ENCODE data around the gene RABGAP1L. TPM values are rescaled to one million over a fixed set of nuclear protein-coding genes. Genes with fewer than 3 reads are reported as not detected.
"Not testable (repeated sequence)": the region's sequence is repeated elsewhere in the genome, so short reads cannot be mapped to it uniquely, and the experiment has no call there.

The RABGAP1L gene
- total RNA-seq, 1 experiment from 2014 or later, result 18.7 TPM

DNA sequence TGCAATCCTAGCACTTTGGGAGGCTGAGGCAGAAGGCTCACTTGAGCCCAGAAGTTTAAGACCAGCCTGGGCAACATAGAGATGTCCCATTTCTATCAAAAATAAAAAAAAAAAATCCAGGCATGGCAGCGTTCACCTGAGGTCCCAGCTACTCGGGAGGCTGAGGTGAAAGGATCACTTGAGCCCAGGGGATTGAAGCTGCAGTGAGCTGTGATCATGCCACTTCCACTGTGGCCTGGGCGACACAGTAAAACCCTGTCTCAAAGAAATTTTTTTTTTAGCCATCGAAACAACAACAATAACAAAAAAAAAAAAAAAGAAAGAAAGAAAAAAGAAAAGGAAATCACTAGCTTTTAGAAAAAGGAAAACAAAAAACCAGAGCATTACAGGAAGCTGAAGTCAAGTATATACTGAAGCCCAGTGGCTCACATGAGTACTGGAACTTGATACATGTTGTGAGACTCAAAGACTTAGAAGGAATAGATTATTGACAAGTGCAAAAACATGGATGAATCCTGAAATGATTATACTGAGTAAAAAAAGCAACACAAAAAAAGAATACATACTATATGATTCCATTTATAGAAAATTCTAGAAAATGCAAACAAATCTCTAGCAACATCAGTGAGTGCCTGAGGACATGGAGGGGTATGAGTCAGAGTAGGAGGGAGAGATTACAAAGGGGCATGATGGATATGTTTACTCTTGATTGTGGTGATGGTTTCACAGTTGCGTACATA is 6.1 kb upstream of the RABGAP1L start:
- peak; percentile 68 for DNase-seq (ENCODE audit: low read depth)

DNA sequence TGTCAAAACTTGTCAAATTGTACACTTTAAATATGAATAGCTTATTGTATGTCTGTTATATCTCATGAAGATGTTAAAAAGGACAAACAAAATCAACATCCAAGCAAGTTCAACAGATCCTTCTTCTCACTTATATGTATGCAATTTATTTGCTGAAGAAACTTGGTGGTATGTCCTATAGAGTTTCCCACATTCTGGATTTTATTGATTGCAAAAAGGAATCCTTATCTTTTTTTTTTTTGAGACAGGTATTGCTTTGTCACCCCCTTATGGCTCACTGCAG is 5.6 kb upstream of the RABGAP1L start:
- no peak for DNase-seq (ENCODE audit: low read depth)

DNA sequence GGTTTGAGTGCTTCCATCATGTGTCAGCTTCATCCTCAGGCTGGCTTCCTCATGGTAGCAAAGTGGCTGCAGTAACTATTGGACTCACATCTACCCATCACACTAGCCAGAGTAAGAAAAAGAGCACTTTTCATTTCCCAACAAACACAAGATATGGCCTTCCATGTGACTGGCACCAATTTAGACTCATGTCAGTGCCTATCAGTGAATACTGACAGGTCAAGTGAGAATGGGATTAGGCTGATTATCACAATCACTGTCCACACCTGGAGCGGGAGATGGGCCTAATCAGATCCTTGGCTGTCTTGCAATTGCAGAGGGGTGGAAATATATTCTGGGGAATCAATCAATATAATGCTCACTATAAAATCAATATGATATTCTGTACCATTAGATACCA is 2.9 kb upstream of the RABGAP1L start:
- no peak for DNase-seq (ENCODE audit: low read depth)

DNA sequence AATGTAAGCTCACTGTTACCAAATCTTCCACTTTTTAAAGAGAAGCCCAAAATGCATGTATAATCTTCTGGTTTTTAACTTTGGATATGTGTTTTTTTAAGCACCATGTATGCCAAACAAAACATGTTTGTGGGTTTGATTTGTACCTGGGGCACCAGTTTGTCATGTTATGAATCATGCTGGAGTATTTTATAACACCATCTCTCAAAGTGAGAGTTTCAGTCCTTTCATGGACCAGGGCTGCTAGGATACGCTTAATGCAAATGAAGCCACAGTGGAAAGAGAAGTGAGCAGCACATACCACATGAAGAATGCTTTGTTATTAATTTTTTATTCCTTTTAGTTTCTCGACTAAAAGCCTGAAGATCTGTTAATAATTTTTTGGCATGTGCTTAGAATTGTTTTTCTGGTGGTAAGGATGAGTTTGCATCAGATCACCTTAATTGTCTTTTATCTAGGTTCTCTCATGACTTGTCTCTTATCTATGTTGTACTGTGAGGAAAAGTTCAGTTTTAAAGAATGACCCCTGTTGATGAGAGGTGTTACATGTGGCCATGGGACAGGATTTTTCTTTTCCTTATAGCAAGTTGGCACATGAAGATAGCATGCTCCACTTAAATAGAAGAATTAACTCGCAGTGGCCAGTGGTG is 2.0 kb upstream of the RABGAP1L start:
- DNase-seq (ENCODE audit: low read depth), result peak; percentile 51

DNA sequence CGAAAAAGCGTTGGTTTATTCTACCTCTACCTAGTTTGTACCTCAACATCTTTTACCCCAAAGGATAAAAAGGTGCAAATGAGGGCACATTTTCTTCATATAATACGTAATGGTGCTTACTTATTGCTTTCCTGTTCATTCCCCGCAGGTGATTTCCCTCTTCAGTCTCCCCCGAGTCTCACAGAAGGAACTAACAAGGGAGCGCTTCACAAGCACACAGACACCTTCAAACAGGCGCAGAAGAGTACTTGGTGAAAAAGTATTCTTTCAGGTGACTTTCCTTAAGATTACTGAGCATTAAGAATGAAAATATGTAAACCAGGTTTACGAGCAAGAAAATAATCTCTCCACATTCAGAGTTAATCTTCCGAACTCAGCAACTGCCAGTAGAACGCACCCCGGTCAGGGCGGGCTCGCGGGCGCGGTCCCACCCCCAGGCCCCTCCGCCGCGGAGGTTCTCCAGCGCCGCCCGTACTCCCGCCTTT is 511 bp upstream of the RABGAP1L start:
- no peak for DNase-seq (ENCODE audit: low read depth)

DNA sequence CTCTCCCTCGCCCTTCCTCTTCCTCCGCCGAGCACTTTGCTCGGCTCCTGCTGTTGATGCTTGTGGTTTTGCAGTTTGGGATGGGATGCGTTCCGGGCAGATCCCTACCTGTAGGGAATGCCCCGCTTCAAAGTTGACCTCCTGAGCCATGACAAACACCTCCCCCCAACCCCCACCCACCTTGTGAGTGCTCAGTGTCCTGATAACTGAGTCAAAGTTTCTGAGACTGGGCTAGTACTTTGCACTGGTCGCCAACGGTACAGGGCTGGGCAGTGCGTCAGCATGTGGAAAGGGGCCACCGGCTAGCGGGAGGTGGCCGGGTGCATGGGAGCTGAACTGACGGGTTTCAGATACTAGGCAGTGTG is 771 bp downstream of the RABGAP1L start:
- DNase-seq (ENCODE audit: low read depth), result peak; percentile 55

DNA sequence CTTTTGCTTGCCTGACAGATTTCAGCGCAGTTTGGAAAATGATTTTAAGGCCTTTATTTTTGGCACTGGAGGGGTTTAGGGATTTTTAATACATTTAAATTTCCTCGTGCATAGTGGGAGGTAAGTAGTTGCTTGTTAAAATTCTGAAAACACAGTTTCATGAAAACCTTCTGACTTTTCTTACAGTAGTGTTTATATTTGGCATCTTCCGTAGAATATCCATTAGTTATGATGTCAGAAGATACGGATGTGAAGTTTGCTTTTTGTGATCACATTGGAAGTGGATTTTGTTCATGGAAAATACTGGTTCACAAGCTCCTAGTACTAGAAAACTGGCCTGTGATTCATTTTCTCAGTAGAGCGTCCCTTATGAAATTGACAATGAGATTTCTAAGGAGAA is 1.3 kb downstream of the RABGAP1L start:
- DNase-seq (ENCODE audit: low read depth), result no peak

DNA sequence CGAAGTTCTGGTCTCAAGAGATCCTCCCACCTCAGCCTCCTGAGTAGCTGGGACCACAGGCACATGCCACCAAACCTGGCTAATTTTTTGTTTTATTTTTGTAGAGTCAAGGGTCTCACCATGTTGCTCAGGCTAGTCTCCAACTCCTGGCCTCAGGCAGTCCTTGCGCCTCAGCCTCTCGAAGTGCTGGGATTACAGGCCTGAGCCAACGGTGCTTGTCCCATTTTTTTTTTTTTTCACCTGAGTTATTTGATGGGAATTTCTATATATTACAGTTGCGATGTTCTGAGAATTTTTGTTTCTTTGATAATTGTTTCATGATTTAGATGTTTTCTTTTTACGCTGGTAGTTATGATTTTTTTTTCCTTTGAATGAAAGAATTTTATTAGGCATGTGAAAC is 2.5 kb downstream of the RABGAP1L start:
- no peak for DNase-seq (ENCODE audit: low read depth)

DNA sequence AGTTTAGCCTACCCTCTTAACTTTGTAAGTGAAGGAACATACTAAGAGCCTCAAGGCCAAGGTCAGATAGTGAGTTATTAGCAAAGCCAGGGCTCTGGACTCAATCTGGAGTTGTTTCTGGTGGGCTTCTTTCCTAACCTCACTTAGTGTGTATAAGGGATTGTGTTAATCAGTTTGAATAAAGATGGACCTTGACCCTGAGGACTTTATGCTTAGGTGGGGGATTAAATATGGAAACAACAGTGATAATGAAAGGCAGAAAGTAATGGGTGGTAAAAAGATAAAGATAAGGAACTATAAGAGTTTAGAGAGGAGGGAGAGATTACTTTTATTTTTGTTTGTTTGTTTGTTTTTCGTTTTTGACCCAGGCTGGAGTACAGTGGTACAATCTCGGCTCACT is 5.5 kb downstream of the RABGAP1L start:
- no peak for DNase-seq (ENCODE audit: low read depth)

DNA sequence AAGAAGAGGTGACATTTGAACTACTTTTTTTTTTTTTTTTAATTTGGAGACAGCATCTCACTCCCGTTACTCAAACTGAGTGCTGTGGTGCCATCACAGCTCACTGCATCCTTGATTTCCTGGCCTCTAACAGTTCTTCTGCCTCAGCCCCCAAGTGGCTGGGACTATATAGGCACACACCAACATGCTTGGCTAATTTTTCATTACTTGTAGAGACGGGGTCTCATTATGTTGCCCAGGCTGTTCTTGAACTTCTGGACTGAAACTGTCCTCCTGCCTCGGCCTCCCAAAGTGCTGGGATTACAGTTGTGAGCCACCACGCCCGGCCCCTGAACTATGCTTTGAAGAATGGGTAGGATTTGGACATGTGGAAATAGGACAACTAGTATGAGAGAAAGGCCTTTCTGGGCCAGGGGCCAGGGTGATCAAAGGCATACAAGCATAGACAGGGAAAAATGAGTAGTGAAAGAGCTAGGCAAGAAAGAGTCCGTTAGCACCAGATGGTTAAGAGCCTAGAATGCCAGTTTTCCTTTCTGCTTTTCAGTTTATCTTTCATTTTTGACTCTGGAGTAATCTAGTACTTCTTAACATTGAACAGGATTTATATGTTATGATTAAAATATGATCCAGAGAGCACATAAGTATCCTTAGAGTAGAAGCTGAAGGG is 6.3 kb downstream of the RABGAP1L start:
- DNase-seq (ENCODE audit: low read depth), result no peak

DNA sequence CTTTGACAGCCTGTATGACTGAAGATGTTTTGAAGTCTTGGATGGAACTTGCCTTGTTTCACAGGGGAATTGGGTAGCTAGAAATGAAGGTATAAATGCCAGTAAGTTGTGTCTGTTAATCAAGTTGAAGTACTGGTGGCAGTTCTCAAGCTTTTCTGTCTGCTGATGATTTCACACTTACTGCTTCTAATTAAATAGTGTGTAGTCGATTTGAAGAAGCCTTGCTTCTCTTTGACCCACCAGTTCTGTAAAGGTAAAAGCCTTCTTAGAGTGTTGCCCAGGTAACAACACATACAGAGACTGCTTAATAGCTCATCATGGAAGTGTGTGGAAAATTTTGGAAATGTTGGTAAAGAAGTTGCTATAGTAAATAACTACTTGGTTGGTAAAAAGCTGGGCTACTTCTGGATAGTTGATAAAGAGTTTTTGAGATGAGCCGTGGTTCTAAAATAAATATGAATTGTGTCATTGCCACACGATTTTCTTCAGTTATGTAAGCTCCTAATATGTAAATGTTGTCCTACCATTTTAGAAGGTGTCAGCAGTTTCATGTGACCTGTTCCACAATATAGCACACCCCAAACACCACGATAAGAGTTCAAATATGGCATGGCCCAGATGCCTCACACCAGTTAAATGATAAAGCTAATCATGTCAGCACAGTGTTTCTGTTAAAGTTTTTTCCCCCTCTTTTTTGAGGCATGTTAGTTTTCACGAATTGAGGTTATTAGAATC is 7.4 kb downstream of the RABGAP1L start:
- DNase-seq (ENCODE audit: low read depth), result no peak

DNA sequence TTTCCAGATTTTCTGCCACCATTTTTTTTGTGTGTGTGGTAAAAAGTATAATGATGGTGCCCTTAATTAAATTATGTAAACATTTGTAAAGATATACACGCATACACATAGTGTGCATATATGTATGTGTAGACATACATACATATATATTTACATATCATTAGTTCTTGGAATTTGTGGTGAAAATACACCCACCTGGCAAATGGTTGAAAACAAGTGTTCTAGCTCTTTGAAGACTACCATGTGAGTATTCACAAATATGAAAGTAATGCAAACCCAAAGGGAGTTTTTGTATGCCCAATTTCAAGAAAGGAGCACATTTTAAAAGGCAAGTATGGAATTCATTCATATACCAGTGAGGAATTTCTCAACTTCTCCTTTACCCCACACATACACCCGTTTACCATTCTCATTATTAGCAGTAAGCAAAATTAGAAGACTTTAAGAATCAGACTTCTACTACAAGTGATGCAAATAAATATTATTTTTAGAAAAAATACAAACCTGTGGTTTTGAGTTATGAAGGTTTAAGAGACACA is 8.0 kb downstream of the RABGAP1L start:
- no peak for DNase-seq (ENCODE audit: low read depth)

DNA sequence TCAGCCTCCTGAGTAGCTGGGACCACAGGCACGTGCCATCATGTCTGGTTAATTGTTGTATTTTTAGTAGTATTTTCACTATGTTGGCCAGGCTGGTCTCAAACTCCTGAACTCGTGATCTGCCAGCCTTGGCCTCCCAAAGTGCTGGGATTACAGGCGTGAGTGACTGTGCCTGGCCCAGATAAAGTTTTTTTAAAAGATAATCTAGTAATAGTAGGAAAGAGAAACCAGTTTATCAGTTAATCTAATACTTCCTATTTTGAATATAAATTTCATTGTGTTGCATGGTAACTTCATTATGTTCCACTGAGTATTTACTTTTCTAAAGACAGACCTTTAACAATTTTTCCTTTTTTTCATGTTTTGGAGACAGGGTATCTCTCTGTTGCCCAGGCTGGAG is 10.0 kb downstream of the RABGAP1L start:
- DNase-seq (ENCODE audit: low read depth), result no peak

DNA sequence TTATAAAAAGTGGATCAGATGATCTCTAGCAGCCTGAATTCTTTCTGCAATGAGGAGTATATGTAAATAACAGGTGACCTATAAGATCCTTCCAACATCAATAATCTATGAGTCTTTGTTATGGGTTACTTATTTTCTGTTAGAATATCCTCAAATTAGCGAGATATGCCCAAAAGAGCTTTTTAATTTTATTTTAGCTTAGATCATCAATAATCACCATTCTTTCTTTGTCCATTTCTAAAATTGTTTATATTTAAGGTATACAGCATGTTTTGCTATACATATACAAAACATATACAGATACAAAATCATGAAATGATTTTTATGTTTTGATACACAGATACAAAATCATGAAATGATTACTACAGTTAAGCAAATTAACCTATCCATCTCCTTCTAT is 11.8 kb downstream of the RABGAP1L start:
- no peak for DNase-seq (ENCODE audit: low read depth)

DNA sequence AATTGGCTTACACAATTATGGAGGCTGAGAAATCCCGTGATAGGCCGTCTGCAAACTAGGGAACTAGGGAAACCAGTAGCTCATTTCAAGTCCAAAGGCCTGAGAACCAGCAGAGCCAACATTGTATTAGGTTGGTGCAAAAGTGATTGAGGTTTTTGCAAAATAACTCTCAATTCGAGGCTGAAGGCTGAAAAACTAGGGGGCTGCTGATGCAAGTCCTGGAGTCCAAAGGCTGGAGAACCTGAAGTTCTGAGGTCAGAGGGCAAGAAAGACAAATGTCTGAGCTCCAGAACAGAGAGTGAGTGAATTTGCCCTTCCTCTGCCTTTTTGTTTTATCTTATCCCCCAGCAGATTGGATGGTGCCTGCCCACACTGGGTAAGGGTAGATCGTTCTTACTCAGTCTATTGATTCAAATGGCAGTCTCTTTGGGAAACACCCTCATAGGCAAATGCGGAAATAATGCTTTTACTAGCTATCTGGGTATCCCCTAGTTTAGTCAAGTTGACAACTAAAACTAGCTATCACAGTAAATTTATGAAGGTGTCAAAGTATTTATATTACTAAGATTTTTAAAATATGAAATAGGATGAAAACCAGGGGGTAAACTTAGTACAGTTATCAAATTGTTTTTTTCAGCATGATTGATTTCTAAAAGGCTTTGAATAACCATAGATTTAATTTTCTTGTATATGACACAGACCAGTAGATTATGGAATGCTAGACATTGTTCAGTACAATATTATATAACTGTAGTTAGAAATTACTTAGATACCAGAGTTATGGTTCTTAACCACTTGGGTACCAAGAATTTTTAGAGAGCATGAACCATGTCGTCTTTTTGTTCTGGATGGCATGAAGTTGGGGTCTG is 15.4 kb downstream of the RABGAP1L start:
- no peak for DNase-seq (ENCODE audit: low read depth)

DNA sequence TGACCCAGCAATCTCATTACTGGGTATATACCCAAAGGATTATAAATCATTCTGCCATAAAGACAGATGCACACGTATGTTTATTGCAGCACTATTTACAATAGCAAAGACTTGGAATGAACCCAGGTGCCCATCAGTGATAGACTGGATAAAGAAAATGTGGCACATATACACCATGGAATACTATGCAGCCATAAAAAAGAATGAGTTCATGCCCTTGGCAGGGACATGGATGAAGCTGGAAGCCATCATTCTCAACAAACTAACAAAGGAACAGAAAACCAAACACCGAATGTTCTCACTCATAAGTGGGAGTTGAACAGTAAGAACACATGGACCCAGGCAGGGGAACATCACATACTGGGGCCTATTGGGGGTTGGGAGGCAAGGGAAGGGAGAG is 19.1 kb downstream of the RABGAP1L start:
- DNase-seq (ENCODE audit: low read depth), result not testable (repeated sequence)

DNA sequence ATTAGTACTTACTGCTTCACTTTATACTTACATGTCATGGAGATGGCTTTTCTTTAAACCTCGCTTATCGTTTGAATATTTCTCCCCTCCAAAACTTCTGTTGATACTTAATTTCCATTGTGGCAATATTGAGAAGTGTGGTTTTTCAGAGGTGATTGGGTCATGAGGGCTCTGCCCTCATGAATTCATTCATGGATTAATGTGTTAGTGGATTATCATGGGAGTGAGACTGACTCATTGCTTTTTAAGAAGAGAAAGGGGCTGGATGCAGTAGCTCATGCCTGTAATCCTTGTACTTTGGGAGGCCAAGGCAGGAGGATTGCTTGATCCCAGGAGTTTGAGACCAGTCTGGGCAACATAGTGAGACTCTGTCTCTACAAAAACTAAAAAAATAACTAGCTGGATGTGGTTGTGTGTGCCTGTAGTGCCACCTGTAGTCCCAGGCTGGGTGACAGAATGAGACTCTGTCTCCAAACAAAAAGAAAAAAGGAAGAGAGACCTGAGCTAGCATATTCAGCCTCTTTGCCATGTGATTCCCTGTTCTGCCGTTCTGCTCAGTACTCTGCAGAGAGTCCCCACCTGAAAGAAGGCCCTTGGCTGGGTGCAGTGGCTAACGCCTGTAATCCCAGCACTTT is 30.2 kb downstream of the RABGAP1L start:
- peak; percentile 17 for DNase-seq (ENCODE audit: low read depth)

DNA sequence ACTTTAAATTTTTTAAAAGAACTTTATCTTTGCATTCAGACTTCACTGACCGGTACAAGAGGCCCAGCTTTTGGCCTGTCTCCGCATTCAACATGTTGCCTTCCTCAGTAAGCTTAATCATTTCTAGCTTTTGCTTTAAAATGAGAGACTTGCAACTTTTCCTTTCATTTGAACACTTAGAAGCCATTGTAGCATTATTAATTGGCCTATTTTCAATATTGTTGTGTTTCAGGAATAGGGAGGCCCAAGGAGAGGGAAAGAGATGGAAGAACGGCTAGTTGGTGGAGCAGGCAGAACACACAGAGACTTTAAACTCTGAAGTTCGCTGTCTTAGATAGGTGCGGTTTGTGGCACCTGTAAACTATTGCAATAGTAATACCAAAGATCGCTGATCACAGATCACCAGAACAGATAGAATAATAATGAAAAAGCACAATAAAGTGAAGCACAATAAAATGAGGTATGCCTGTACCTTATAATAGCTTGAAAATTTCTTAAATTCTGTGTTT is 31.4 kb downstream of the RABGAP1L start:
- DNase-seq (ENCODE audit: low read depth), result no peak

DNA sequence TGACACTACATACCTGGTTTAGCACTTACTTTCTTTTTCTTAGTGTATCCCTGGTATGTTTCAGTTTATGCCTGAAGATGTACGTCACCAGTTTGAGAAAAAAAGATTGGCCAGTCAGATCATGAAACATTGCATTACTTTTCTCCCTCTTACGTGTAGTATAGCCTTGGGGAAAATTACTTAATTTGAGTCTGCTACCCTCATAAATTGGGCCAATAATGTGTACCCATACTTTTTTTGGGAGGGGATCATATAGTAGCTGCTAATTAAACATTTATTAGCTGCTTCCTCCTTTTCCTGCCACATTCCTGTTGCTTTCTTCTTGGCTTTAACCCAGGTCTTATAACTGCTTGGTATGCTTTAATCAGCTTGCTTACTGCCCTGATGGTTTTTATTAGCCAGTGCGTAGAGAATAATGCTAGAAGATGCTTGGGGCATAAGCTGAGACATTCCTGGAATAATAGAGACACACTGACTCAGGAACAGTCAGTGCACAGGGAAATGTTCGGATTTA is 32.1 kb downstream of the RABGAP1L start:
- peak; percentile 84 for DNase-seq (ENCODE audit: low read depth)

DNA sequence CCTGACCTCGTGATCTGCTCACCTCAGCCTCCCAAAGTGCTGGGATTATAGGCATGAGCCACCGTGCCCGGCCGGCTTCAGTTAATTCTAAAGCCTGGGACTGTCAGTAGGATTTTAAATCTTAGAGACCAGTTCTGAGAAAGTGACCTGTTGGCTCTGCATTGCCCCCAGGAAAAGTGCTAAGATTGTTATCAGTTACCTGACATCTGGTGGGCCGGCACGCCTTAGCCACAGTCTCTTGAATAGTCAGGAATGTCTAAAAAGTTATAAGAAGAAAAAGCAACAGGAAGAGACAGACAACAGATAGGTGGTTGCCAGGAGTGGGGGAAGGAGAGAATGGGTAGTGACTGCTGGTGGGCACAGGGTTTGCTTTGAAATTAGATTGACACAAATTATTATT is 35.1 kb downstream of the RABGAP1L start:
- no peak for DNase-seq (ENCODE audit: low read depth)

All from M059J (cell line).